ENCODE data around the gene PRRG1.
"Not testable (repeated sequence)": the region's sequence is repeated elsewhere in the genome, so short reads cannot be mapped to it uniquely, and the experiment has no call there.

Gene PRRG1

GRCh38 chrX:37349221-37350033 lies at the start of gene PRRG1:
PRRG1 (plus strand) TSS chrX:37349364; CDS start chrX:37406250, 56,886 bp downstream.
- peak; percentile 62 to 75 for DNase-seq

GRCh38 chrX:37302569-37302968 lies 46.6 kb upstream of the PRRG1 start:
- DNase-seq = peak in 1 of 2 experiments; percentile 1

DNA sequence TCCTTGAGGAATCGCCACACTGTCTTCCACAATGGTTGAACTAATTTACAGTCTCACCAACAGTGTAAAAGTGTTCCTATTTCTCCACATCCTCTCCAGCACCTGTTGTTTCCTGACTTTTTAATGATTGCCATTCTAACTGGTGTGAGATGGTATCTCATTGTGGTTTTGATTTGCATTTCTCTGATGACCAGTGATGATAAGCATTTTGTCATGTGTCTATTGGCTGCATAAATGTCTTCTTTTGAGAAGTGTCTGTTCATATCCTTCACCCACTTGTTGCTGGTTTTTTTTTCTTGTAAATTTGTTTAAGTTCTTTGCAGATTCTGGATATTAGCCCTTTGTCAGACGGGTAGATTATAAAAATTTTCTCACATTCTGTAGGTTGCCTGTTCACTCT lies 43.9 kb upstream of the PRRG1 start:
- not testable (repeated sequence) for DNase-seq

DNA sequence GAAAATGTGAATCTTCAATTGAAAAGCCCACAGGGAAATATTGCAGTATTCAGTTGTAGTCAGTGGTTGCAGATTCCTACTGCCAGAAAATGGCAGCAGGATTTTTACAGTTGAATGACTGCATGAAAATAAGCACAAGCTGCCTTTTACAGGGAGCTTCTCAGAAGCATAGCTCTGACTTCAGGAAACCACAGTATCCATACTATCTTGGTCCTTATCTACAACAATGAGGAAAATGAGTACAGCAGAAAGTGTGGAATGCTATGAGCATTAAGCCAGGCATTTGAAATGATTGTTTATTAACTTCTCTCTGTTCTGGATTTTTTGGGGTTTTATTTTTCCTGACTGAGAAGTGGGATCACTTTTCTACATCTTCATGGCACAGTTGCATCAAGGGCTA lies 34.6 kb upstream of the PRRG1 start:
- DNase-seq = no peak

- no peak for DNase-seq
Measured at GRCh38 chrX:37315511-37316248, 33.5 kb upstream of the PRRG1 start.

DNA sequence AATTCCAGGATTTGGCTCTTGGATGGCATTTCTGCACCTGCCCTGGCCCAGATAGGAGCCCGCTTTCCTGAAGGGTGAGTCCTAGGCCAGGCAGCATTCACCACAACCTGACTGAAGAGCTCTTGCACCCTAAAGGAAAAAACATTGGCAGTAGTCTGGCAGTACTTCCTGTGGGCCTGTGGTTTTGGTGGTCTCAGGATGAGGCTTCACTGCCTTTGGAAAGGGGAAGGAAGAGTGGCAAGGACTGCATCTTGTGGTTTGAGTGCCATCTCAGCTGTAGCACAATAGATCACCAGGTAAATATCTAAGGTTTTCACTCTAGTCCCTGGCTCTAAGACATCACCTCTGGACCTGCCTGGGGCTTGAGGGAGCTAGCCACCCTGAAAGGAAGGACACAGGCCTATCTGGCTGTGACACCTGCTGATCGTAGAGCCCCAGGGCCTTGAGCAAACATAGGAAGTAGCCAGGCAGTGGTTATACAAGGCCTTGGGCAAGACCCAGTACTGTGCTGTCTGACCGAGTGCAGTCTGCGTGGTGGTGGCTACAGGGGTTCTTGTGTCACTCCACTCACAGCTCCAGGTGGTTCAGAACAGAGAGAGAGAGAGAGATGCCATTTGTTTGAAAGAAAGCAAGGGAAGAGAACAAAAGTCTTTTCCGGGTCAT lies 28.5 kb upstream of the PRRG1 start:
- DNase-seq = no peak

DNA sequence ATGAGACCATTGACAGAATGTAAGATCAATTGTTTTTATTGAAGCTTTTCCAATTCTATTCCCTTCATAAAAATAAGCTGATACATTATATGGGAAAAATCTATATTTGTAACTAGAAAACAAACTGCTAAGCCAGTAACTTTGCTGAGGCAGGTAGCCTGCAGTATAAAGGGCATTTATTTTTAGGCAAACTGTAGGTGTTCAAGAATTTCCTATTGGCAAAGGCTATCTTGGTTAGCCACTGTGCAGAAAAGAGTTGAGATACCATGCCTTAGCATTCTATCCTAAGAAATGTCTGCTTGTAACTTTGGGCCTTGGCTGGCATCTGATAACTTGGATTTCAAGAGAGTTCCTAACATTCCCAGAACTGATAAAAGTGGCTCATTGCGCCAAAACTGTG lies 18.5 kb upstream of the PRRG1 start:
- no peak for DNase-seq

- DNase-seq = no peak
Measured at GRCh38 chrX:37331546-37331945, 17.6 kb upstream of the PRRG1 start.

- no peak for DNase-seq
Measured at GRCh38 chrX:37332055-37332454, 17.1 kb upstream of the PRRG1 start.

DNA sequence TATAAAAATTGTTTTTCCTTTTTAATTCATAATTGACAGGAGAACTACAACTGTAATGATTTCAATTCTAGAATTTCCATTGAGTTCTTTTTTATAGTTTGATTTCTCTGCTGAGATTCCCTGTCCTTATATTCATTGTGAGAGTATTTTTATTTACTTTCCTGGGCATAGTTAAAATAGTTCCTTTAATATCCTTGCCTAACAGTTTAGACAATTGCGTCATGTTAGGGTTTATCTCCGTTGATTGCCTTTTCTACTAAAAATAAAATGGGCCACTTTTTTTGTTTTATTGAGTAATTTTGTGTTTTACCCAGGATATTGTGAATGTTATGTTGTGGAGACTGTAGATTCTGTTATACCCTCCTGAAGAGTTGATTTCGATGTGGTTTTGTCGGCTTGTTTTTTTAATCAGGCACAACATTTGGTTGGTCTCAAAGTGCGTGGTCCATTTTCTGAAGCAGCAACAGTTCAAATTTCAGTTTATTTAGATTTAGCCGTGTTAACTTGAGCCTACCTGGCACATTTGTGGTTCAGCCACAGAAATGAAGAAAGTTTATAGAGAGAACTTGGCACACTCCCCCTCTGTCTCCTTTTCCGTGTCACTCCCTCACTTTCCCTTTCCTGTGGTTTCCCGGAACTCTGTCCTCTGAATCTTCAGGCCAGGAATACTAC lies 16.0 kb upstream of the PRRG1 start:
- no peak for DNase-seq

DNA sequence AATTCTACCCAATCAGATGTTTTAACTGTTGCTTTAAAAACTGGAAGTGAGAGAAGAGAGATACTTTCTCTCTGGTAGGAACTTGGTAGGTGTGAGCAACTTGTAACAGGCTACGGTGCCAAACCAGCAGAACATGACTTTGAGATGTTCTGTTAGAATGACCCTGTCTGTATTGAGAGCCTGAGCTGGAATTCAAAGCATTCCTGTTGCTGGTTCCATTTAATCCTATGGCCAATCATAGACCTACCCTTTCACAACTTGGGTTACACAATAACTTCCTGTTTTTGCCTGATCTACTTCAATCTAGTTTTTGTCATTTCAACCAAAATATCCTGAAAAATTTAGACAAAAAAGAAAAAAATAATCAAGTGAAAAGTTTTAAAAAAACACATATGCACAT lies 1.7 kb upstream of the PRRG1 start:
- no peak for DNase-seq

GRCh38 chrX:37348231-37348970 lies 763 bp upstream of the PRRG1 start:
- no peak for DNase-seq

DNA sequence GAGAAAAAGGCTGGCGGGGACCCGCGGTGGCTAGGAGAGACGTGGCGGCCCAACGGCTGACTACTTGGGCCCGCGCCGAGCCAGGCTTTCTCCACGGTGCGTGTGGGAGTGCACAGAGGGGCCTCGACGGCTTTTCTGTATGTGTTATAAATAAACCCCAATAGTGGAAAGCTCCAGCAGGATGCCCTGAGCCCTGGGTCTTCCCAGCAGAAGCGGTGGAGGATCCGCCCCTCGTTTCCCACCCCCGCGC lies 268 bp upstream of the PRRG1 start:
- no peak for DNase-seq

- DNase-seq = no peak
Measured at GRCh38 chrX:37350034-37350365, 836 bp downstream of the PRRG1 start.

- no peak for DNase-seq
Measured at GRCh38 chrX:37353646-37354045, 4.5 kb downstream of the PRRG1 start.

DNA sequence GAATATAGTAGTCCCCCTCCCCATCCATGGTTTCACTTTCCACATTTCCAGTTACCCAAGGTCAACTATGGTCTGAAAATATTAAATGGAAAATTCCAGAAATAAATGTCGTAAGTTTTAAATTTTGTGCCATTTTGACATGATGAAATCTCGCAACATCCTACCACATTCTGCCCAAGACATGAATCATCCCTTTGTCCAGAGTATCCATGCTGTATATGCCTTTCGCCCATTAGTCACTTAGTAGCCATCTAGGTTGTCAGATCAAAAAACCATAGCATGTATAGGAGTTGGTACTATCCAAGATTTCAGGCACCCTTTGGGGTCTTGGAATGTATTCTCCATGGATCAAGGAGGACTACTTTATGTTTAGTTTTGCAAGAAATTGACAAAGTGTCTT lies 8.3 kb downstream of the PRRG1 start:
- no peak for DNase-seq

- DNase-seq = no peak
Measured at GRCh38 chrX:37361596-37361995, 12.4 kb downstream of the PRRG1 start.

DNA sequence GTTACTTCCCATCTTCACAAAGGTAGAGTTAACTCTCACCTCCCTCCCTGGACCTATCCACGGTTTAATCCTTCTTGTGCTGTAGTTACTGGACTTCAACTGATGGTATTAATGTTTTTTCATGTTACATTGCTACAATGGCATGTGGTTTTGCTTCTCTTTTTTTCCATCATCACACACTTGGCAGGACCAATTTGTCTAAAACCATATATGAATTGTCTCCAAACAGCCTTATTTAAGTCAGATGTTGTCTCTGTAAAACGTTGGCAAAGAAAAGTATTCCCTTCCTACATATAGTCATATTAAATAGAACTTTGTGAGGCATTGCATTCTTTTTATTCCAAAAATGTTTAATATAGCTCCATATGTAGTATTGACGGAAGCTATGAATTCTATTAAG lies 15.5 kb downstream of the PRRG1 start:
- DNase-seq = no peak

GRCh38 chrX:37367946-37368345 lies 18.8 kb downstream of the PRRG1 start:
- no peak for DNase-seq

DNA sequence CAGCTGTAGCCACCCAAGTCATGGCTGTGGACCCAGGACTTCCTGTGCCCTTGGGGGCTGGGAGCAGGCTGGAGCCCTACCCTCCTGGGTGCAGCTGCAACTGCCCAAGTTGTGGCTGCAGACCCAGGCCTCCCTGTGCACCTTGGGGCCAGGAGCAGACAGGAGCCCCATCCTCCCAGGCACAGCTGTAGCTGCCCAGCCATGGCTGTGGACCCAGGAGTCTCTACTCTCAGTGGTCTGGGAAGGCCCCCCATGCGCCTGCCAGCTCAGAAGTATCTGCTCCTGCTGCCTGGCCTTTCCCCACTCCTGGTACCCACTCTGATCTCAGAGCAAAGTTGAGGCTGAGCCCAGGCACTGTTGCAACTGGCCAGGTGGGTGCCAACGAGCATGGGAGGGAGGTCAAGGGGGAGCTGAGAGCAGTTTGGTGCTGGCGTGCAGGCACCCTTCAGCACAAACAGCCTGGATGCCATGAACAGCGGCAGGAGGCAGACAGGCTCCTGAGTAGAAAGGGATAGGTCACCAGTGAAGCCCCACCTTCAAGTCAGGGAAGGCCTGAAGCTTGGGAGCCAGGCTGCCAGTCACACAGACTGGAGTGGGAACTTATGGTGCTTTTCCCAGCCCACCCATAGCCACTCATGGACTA lies 21.5 kb downstream of the PRRG1 start:
- DNase-seq = no peak

DNA sequence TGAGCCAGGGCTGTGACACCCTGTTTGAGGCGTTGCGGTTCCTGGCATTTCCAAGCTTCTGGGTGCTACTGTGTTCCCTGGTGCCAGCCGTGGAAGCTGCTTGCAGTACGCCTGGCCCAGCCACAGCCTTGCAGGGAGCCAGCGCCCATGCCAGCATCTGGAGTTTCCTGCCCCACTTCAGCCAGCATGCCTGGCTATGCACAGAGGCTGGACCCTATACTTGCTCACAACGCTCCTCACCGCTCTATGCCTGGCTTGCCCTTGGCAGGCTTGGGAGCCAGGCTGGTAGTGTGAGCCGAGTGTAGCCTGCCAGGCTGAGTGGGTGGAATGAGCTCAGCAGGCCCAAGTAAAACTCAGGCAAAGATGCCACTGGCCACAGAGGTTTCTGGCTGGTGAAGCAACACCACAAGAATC lies 22.4 kb downstream of the PRRG1 start:
- DNase-seq = no peak

- no peak for DNase-seq
Measured at GRCh38 chrX:37378404-37378803, 29.2 kb downstream of the PRRG1 start.

All from SHP77 (cell line).